Measurements from ENCODE around the gene TRMT2B. TPM values are rescaled to one million over a fixed set of nuclear protein-coding genes. Genes with fewer than 3 reads are reported as not detected.
"Not testable (repeated sequence)": the region's sequence is repeated elsewhere in the genome, so short reads cannot be mapped to it uniquely, and the experiment has no call there.

Gene TRMT2B
- polyA plus RNA-seq, 1 donor = 14.6 TPM

GRCh38 chrX:101009090-101009489, 42.8 kb downstream of the TRMT2B start:
- no peak for DNase-seq

GRCh38 chrX:100999451-100999850, 52.5 kb downstream of the TRMT2B start:
- no peak for DNase-seq

- DNase-seq = no peak
Observed at GRCh38 chrX:100995469-100995868, 56.4 kb downstream of the TRMT2B start.

GRCh38 chrX:100994352-100995281, 57.3 kb downstream of the TRMT2B start:
- no peak for DNase-seq

- DNase-seq = no peak
Observed at GRCh38 chrX:100990139-100990538, 61.8 kb downstream of the TRMT2B start.

- no peak for DNase-seq
Observed at GRCh38 chrX:100984818-100985217, 67.1 kb downstream of the TRMT2B start.

- DNase-seq = not testable (repeated sequence)
Observed at GRCh38 chrX:100981498-100981845, 70.4 kb downstream of the TRMT2B start.

GRCh38 chrX:100980608-100981497, 71.1 kb downstream of the TRMT2B start:
- DNase-seq = no peak

- no peak for DNase-seq
Observed at GRCh38 chrX:100979881-100980607, 71.9 kb downstream of the TRMT2B start.

- DNase-seq = no peak
Observed at GRCh38 chrX:100976211-100976610, 75.7 kb downstream of the TRMT2B start.

GRCh38 chrX:100975212-100975611, 76.7 kb downstream of the TRMT2B start:
- no peak for DNase-seq

- no peak for DNase-seq
Observed at GRCh38 chrX:100973411-100973810, 78.5 kb downstream of the TRMT2B start.

GRCh38 chrX:100969936-100970335, 82.0 kb downstream of the TRMT2B start:
- DNase-seq = no peak

- no peak for DNase-seq
Observed at GRCh38 chrX:100969408-100969807, 82.5 kb downstream of the TRMT2B start, which contains the start of gene ARL13A. Gene ARL13A (plus strand): TSS chrX:100969708. CDS start chrX:100973690, 3,982 bp downstream.

- DNase-seq = no peak
Observed at GRCh38 chrX:100964362-100964761, 87.5 kb downstream of the TRMT2B start.

GRCh38 chrX:100962811-100963210, 89.1 kb downstream of the TRMT2B start:
- DNase-seq = no peak

Other genes with a start within 250 kb of the TRMT2B start
- 24.2 TPM for gene CSTF2, start 231.7 kb downstream of the TRMT2B start, polyA plus RNA-seq (ENCODE audit: insufficient read length)
- 0.93 TPM for gene NOX1, start 177.8 kb downstream of the TRMT2B start, polyA plus RNA-seq (ENCODE audit: insufficient read length)
- 0.25 TPM for gene XKRX, start 123.2 kb downstream of the TRMT2B start, polyA plus RNA-seq (ENCODE audit: insufficient read length)
- gene ARL13A, start 82.4 kb downstream of the TRMT2B start, polyA plus RNA-seq (ENCODE audit: insufficient read length) = 0.58 TPM
- gene TMEM35A, start 26.8 kb upstream of the TRMT2B start, polyA plus RNA-seq (ENCODE audit: insufficient read length) = 7.9 TPM
- 13.9 TPM for gene CENPI, start 46.1 kb upstream of the TRMT2B start, polyA plus RNA-seq (ENCODE audit: insufficient read length)
- 2.3 TPM for gene DRP2, start 167.7 kb upstream of the TRMT2B start, polyA plus RNA-seq (ENCODE audit: insufficient read length)
- 0.67 TPM for gene TAF7L, start 239.2 kb upstream of the TRMT2B start, polyA plus RNA-seq (ENCODE audit: insufficient read length)